T follicular helper cell (primary cell): ENCODE results near the gene CFAP57.

Experiments
- DNase-seq: peaks from one replicate; pipeline ENCODE4 v3.0.0-alpha.2; 2020; ENCODE audit warnings: low read depth

The CFAP57 gene

DNA sequence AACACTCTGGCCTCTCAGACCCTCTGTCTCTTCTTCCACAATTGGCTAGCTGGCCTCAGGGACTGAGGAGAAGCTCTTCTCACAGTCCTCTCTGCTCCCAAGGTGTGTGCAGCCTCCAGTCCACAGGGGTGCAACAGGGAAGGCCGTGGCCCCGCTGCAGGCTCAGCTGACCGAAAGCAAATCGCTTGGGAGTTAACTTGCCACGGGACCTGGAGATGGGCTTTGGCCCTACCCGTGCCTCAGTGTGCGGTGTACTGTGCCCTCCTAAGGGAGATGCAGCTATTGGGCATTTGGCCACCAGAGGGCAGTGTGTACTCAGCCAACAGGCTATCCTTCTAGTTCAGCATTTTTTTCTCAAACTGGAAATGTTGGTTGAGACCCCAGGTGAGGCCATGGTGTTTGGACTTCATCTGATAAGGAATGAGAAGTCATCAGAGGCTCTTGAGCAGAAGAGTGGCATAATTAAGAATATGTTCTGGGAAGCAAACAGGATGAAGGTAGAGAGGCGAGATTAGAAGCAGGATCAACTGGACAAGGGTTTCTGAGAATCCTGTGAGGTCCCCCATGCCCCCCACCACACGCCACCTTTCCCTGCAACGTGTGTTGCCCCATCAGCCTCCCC lies 55.1 kb downstream of the CFAP57 start:
- peak; percentile 68 for DNase-seq

DNA sequence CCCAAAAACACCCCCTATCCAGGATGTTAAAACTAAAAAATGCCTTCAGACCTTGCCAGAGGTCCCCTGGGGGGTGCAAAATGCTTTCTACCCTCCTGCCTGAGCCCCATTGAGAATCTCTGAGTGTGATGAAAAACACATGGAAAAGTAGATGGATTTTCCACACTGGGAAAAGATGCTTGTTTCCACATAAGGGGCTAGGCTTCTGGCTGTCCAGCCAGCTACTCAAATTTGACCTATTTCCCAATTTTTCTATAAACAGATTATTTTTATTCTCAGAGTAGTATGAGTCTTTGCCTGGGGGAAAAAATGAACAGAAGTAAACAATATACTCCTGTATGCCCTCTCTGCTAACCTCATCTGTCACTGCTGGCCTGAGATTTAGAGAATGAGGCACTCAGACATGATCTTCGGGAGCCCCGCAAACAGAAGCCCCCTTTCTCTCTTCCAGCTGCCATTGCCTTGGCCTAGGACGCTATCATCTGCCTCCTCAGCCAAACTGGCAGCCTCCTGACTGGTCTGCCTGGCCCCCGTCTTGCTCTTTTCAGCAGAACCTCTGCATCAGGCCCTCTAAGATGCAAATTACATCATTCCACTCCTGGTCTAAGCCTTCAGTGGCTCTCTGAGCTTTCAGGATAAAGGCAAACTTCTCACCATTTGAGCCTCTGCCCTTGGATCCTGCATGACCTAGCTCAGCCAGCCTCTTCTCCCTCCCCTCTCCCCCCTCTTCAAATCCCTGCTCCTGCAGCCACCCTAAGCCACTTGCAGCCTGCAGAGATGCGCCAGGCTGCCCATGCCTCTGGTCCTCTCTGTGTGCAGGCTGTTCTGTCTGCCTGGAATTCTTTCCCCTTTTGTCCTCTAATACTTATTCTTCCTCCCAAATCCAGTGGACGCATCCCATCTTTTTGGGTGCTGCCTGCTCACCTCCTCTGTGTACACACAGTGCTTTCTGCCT lies 58.0 kb downstream of the CFAP57 start:
- no peak for DNase-seq

GRCh38 chr1:43232074-43232473 lies 59.9 kb downstream of the CFAP57 start:
- no peak for DNase-seq

DNA sequence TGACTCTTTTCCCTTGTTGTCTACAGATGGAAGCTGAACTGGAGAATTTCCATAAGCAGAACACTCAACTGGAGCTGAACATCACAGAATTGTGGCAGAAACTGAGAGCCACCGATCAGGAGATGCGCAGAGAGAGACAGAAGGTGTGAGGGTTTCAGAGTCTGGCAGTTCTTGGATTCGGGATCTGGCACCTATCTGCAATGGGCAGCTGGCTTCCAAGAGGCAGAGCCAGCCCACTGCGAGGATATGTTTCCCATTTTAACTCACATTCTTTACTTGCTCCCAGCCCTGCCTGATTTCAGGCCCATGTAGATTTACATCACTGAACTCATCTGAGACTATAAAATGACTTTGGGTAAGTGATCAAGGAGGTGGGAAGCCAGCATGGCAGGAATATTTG lies 60.4 kb downstream of the CFAP57 start:
- no peak for DNase-seq

- DNase-seq, result no peak
Observed at GRCh38 chr1:43233631-43234030, 61.5 kb downstream of the CFAP57 start.

GRCh38 chr1:43234267-43234666 lies 62.1 kb downstream of the CFAP57 start:
- no peak for DNase-seq

GRCh38 chr1:43235040-43235439 lies 62.9 kb downstream of the CFAP57 start:
- no peak for DNase-seq

DNA sequence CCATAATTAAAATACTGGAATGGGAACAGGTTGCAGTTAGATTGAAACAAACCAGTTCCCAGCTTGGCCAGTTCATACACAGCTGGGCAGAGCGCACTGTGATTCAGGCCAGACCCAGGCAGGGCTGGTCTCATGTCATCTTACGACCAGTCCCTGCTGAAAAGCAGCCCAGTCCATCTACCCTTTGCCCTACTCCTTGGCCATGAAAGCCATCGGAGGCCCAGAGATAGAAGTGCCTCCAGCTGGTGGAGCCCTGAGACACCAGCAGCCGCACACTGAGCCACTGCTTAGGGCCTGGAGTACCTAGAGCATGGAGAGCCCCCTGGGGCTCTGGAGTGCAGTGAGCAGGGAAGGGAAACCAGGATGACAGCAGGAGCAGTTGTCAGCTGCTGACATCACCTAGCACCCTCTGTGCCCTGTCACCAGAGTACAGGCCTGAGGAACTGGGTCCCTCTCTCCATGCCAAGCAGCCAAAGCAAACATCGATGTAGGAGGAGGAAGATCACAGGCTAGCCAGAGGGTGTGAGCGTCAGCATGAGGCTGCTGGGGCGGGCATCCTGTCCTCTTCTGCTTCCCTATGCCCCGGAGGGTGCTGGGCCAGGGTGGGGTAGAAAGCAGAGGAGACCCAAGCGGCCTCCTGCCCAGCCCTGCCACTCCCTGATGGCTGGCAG lies 63.5 kb downstream of the CFAP57 start:
- no peak for DNase-seq

GRCh38 chr1:43237121-43237520 lies 65.0 kb downstream of the CFAP57 start:
- no peak for DNase-seq

- no peak for DNase-seq
Observed at GRCh38 chr1:43238085-43238484, 66.0 kb downstream of the CFAP57 start.

DNA sequence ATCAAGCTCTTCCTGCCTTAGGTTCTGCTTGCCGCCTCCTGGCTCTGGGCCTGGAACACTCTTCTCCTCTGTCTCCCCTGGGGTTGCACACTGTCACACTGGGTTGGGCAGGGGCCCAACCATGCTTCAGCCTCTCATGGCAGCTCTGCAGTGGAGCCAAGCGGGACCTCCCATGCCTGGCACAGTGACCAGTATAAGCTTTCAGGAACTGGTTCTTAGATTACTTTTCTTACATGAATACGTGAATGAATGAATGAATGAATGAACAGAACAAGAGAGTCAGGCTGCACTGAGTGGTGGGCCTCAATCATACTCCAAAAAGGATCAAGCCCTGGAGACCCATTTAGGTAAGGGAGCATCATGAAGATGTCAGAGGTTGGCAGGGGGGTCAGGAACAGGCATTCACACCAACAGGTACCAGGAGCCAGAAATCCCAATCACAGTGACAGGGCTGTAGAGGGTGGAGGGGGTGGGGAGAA lies 66.9 kb downstream of the CFAP57 start:
- no peak for DNase-seq

DNA sequence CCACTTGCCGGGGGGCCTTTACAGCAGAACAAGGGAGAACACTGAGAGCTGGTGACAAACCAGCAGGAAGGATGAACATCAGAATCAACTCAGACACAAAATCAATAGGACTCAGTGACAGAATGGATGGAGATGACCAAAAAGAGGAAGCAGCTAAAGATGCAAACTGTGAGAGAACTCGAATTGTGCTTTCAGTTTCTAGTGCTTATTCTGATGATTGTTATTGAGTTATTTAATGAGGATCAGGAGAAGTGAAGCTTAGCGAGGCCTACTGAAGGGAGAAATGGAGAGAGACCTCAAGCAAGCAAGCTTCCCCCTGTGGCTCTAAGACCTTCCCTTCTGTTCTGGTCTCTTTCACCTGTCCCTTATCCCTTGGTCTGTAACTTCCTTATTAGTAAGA lies 67.4 kb downstream of the CFAP57 start:
- DNase-seq, result no peak

- DNase-seq, result no peak
Observed at GRCh38 chr1:43241413-43241836, 69.3 kb downstream of the CFAP57 start.

GRCh38 chr1:43243299-43243698 lies 71.2 kb downstream of the CFAP57 start:
- DNase-seq, result no peak

DNA sequence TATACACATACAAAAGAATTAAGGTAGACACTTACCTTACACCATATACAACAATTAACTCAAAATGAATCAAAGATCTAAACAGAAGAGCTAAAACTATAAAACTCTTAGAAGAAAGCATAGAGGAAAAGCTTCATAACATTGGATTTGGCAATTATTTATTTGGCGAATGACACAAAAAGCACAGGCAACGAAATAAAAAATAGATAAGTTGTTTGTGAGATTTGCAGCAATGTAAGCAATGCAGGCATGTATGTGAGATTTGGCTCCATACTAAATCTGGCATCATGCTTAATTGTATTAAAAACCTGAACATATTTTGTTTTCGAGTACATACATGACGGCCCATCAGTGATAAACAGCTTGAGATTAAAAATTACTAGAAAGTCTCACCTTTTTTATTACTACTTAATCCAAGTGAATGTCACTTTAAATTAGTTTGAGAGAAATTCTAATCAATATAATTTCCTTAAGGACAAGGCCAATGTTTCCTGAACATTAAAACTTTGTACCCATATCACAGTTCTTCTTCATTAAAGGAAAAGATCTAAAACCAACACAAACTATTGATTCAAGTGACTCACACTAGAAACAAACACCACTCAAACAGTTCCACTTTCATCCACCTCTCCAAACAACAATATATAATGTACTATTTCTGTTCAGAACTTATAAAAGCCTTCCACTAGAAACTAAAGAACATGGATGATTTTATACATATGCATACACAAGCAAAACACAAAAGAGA lies 74.5 kb downstream of the CFAP57 start:
- no peak for DNase-seq

GRCh38 chr1:43247256-43247921 lies 75.3 kb downstream of the CFAP57 start:
- no peak for DNase-seq

DNA sequence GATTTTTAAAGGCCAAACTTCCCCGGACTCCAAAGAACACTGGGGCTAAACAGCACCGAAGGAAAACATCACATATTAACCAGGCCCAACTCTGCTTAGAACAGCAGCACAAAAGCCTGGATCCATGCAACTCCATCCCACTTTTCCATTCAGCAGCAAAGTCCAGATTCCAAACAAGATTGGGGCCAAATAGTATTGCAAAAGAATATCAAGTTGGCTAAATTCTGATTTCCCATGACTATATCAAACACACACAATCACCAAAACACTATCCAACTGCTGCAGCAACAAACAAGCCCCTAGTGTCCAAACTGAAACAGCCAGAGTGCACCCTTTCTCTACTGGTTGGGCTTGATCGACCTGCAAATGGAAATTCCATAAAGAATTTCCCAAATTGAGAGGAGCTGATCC lies 78.2 kb downstream of the CFAP57 start:
- no peak for DNase-seq

- DNase-seq, result no peak
Observed at GRCh38 chr1:43251024-43251423, 78.9 kb downstream of the CFAP57 start.

DNA sequence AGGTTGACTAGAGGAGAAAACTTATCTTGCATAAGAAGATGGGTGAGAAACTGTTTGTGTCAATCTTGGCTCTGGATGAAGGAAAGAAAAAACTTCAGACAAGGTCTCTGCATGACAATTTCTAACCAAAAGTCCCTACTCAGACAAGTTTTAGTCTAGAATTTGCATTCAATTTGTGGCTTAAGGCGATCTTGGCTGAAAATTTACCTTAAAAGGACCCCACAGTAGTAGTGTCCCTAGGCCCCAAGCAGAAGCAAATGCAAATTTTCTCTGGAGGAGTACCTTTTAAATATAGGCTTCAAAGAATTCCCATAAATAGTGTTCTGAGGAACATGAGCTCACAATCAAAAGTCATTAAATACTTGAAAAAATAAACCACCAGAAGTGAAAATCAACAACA lies 80.1 kb downstream of the CFAP57 start:
- DNase-seq, result no peak

GRCh38 chr1:43253173-43253572 lies 81.0 kb downstream of the CFAP57 start:
- DNase-seq, result no peak

DNA sequence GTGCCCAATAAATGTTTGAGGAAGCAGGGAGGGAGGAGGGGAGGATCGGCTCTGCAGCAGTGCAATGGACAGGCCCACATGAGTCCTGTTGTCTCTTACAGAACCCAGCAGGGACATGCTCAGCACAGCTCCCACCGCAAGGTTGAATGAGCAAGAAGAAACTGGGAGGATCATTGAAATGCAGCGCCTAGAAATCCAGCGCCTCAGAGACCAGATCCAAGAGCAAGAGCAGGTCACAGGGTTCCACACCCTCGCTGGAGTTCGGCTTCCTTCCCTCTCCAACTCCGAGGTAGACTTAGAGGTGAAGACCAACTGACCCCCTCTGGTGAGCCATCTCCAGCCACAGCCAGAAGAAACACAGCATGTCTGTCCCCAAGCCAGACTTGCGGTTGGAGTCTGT lies 81.7 kb downstream of the CFAP57 start:
- DNase-seq, result no peak
